MCF 10A (cell line): ENCODE results near the gene SLC22A1. TPM values are rescaled to one million over a fixed set of nuclear protein-coding genes. Genes with fewer than 3 reads are reported as not detected.

Source experiments
- BruUV-seq: library from RNA; stranded (reverse); fragments of 400-500 nt; replicated peaks from 2 replicates; lab custom pipeline; 2021; lab: Mats Ljungman, UMichigan
- CTCF ChIA-PET: fragments of 300-600 bp; sonication (Branson Sonifier 250); formaldehyde crosslinking; extraction: SDS; loops from one replicate; lab custom pipeline; 2021; ENCODE audit warnings: antibody characterized with exemption, inconsistent platforms; lab: Yijun Ruan, JAX
- POLR2A ChIA-PET: fragments of 300-600, 350-650 bp; sonication (Branson Sonifier 250); formaldehyde crosslinking; extraction: SDS; loops from one replicate; lab custom pipeline; 2020; ENCODE audit warnings: antibody characterized with exemption, inconsistent platforms; lab: Yijun Ruan, JAX
- DNase-seq: peaks from one replicate; pipeline ENCODE4 v3.0.0-alpha.2; 2018; ENCODE audit not compliant: unreplicated experiment
- H3K27ac Mint-ChIP-seq: one replicate; pipeline ENCODE4 v1.8.0; 2022; ENCODE audit warnings: mild to moderate bottlenecking, low read depth, mixed read lengths; ENCODE audit not compliant: unreplicated experiment
- H3K27me3 Mint-ChIP-seq: one replicate; pipeline ENCODE4 v1.8.0; 2022; ENCODE audit warnings: mixed read lengths; ENCODE audit not compliant: insufficient read depth, unreplicated experiment
- H3K36me3 Mint-ChIP-seq: one replicate; pipeline ENCODE4 v1.8.0; 2022; ENCODE audit warnings: mild to moderate bottlenecking, moderate library complexity, mixed read lengths; ENCODE audit not compliant: insufficient read depth, unreplicated experiment
- H3K4me1 Mint-ChIP-seq: one replicate; pipeline ENCODE4 v1.8.0; 2022; ENCODE audit warnings: mixed read lengths; ENCODE audit not compliant: insufficient read depth, unreplicated experiment
- H3K4me3 Mint-ChIP-seq: one replicate; pipeline ENCODE4 v1.8.0; 2022; ENCODE audit warnings: mild to moderate bottlenecking, moderate library complexity, mixed read lengths; ENCODE audit not compliant: unreplicated experiment
- H3K9me3 Mint-ChIP-seq: one replicate; pipeline ENCODE4 v1.8.0; 2022; ENCODE audit warnings: mixed read lengths; ENCODE audit not compliant: unreplicated experiment
- intact Hi-C: fragments of 100-400 bp; cut with micrococcal nuclease; formaldehyde crosslinking; loops from 2 replicates; pipeline ENCODE4 v1.14.1; 2022
- total RNA-seq: library from RNA; stranded (reverse); gene quantifications from 2 replicates; pipeline ENCODE4 v1.2.3, GENCODE V29; 2022
- TF ChIP-seq, protein P1 (sequence below): fragments of 200-600 bp; IDR thresholded peaks from one replicate; pipeline ENCODE4 v1.8.0; 2022; ENCODE audit warnings: antibody characterized with exemption, mild to moderate bottlenecking; ENCODE audit not compliant: unreplicated experiment

SLC22A1 gene
- total RNA-seq, 1 experiment from 2014 or later = 0.86 TPM

- H3K9me3 Mint-ChIP-seq = no peaks in the 10 kb centered on the region
- H3K27ac Mint-ChIP-seq = no peak overlapping the region
- no peak overlapping the region for H3K4me3 Mint-ChIP-seq
- H3K27me3 Mint-ChIP-seq = no peaks in the 10 kb centered on the region
- DNase-seq = no peak
- BruUV-seq = no TSS peak
- TF ChIP-seq, protein P1, sequence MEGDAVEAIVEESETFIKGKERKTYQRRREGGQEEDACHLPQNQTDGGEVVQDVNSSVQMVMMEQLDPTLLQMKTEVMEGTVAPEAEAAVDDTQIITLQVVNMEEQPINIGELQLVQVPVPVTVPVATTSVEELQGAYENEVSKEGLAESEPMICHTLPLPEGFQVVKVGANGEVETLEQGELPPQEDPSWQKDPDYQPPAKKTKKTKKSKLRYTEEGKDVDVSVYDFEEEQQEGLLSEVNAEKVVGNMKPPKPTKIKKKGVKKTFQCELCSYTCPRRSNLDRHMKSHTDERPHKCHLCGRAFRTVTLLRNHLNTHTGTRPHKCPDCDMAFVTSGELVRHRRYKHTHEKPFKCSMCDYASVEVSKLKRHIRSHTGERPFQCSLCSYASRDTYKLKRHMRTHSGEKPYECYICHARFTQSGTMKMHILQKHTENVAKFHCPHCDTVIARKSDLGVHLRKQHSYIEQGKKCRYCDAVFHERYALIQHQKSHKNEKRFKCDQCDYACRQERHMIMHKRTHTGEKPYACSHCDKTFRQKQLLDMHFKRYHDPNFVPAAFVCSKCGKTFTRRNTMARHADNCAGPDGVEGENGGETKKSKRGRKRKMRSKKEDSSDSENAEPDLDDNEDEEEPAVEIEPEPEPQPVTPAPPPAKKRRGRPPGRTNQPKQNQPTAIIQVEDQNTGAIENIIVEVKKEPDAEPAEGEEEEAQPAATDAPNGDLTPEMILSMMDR = no peak
- no peaks in the 10 kb centered on the region for H3K36me3 Mint-ChIP-seq
- peaks cover 8% of the 10 kb centered on the region for H3K4me1 Mint-ChIP-seq
- ChIA-PET POLR2A (no interaction called here), CTCF (no interaction called here)
- intact Hi-C loops = no loop called here
Measured at GRCh38 chr6:160178271-160178670, 56.7 kb downstream of the SLC22A1 start.

GRCh38 chr6:160180706-160181105 lies 59.1 kb downstream of the SLC22A1 start:
- DNase-seq = no peak
- TF ChIP-seq, protein P1 = no peak
- Mint-ChIP-seq H3K4me3 (no peak overlapping the region), H3K27me3 (no peaks in the 10 kb centered on the region), H3K36me3 (no peaks in the 10 kb centered on the region), H3K9me3 (no peaks in the 10 kb centered on the region), H3K4me1 (peaks cover 8% of the 10 kb centered on the region), H3K27ac (no peak overlapping the region)
- intact Hi-C loops = no loop called here
- POLR2A ChIA-PET = no interaction called here
- BruUV-seq = no TSS peak
- CTCF ChIA-PET = no interaction called here

GRCh38 chr6:160188773-160189172 lies 67.2 kb downstream of the SLC22A1 start:
- BruUV-seq = no TSS peak
- ChIA-PET POLR2A (no interaction called here), CTCF (interaction anchor here (0.8 to 2.7 kb wide), 3 partner anchors 32 to 267 kb away, joined by 3 to 11 read pairs (median 5); no protein-coding TSS in a partner anchor)
- no peaks in the 10 kb centered on the region for H3K4me1 Mint-ChIP-seq
- H3K9me3 Mint-ChIP-seq = peaks cover 15% of the 10 kb centered on the region
- no peaks in the 10 kb centered on the region for H3K27me3 Mint-ChIP-seq
- TF ChIP-seq, protein P1 = no peak
- peak; percentile 42 for DNase-seq
- H3K36me3 Mint-ChIP-seq = no peaks in the 10 kb centered on the region
- no peak overlapping the region for H3K27ac Mint-ChIP-seq
- H3K4me3 Mint-ChIP-seq = no peak overlapping the region
- intact Hi-C loops = no loop called here

- CTCF ChIA-PET = interaction anchor here (0.6 to 2.7 kb wide), 4 partner anchors 17 to 265 kb away, joined by 3 to 11 read pairs (median 3); no protein-coding TSS in a partner anchor
Measured at GRCh38 chr6:160190081-160190480, 68.5 kb downstream of the SLC22A1 start.

More at GRCh38 chr6:160190081-160190480, 68.5 kb downstream of the SLC22A1 start:
- Mint-ChIP-seq H3K27me3 (no peaks in the 10 kb centered on the region), H3K36me3 (no peaks in the 10 kb centered on the region), H3K9me3 (peaks cover 15% of the 10 kb centered on the region), H3K27ac (no peak overlapping the region), H3K4me3 (no peak overlapping the region), H3K4me1 (no peaks in the 10 kb centered on the region)
- TF ChIP-seq, protein P1 = no peak
- DNase-seq = no peak
- BruUV-seq = no TSS peak
- intact Hi-C loops = no loop called here
- POLR2A ChIA-PET = interaction anchor here (1.6 kb wide), 1 partner anchor 13 kb away, joined by 3 read pairs; no protein-coding TSS in a partner anchor
